22Rv1 (cell line): ENCODE measurements around the gene IL1RAPL2.

Experiments used
- ZFX ChIP-seq: fragments of 450-650 bp; IDR thresholded peaks from 2 replicates; pipeline ENCODE4 v1.6.1; 2017; ENCODE audit warnings: antibody characterized with exemption, borderline replicate concordance
- TF ChIP-seq, protein P1 (sequence below): fragments of 450-650 bp; IDR thresholded peaks from 2 replicates; pipeline ENCODE4 v1.5.1; 2017; ENCODE audit warnings: mild to moderate bottlenecking

- TF ChIP-seq, protein P1, sequence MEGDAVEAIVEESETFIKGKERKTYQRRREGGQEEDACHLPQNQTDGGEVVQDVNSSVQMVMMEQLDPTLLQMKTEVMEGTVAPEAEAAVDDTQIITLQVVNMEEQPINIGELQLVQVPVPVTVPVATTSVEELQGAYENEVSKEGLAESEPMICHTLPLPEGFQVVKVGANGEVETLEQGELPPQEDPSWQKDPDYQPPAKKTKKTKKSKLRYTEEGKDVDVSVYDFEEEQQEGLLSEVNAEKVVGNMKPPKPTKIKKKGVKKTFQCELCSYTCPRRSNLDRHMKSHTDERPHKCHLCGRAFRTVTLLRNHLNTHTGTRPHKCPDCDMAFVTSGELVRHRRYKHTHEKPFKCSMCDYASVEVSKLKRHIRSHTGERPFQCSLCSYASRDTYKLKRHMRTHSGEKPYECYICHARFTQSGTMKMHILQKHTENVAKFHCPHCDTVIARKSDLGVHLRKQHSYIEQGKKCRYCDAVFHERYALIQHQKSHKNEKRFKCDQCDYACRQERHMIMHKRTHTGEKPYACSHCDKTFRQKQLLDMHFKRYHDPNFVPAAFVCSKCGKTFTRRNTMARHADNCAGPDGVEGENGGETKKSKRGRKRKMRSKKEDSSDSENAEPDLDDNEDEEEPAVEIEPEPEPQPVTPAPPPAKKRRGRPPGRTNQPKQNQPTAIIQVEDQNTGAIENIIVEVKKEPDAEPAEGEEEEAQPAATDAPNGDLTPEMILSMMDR: no peak
- no peak for TF ChIP-seq ZFX
Observed at GRCh38 chrX:104647084-104647483, 81.1 kb downstream of the IL1RAPL2 start.
